ENCODE measurements around the gene GPC5. TPM values are rescaled to one million over a fixed set of nuclear protein-coding genes. Genes with fewer than 3 reads are reported as not detected.

The GPC5 gene
- total and polyA plus RNA-seq, 2 of the 8 experiments (the other 6 are each of a cell fraction or from before 2014, with no cell fraction given) = 0.20 to 0.39 TPM

- H3K23me2 ChIP-seq (ENCODE audit: low read depth, low read length) = no peaks in the 10 kb centered on the region
- no peak overlapping the region for H2BK20ac ChIP-seq (ENCODE audit: low read length)
- H3K56ac ChIP-seq (replicated peaks; ENCODE audit: insufficient read length, low read depth, low read length) = no peak overlapping the region
- H2BK120ac ChIP-seq (replicated peaks; ENCODE audit: low read depth, low read length) = no peak overlapping the region
- H3K18ac ChIP-seq (ENCODE audit: extremely low read depth, low read length) = no peak overlapping the region
- DNase-seq (ENCODE audit: low read depth in 1 of 2, low spot score in 2 of 2) (no peak), FAIRE-seq (no peak)
- H3K4me3 ChIP-seq (ENCODE audit: extremely low read depth in 1 of 4, insufficient read depth in 2 of 4, low read depth in 3 of 4, low read length in 4 of 4) = no peak overlapping the region
- no peaks in the 10 kb centered on the region for H3K36me3 ChIP-seq (ENCODE audit: control insufficient read depth in 2 of 4, insufficient read depth in 4 of 4, low read length in 3 of 4)
- no peak overlapping the region for H4K8ac ChIP-seq (ENCODE audit: extremely low read depth, insufficient read depth, low read length)
- H3K4me2 ChIP-seq (ENCODE audit: insufficient read depth in 1 of 2, low read depth in 2 of 2, low read length in 2 of 2) = no peak overlapping the region
- H3K4ac ChIP-seq (replicated peaks; ENCODE audit: insufficient read length, low read depth, low read length) = no peak overlapping the region
- CTCF ChIA-PET (ENCODE audit: partially characterized antibody) = interaction anchor here (0.6 kb wide), 1 partner anchor 57 kb away, joined by 3 read pairs; no protein-coding TSS in a partner anchor
- no peaks in the 10 kb centered on the region for H3K79me1 ChIP-seq (ENCODE audit: low read depth, low read length)
- POLR2A ChIA-PET (ENCODE audit: partially characterized antibody) = no interaction called here
- no peak overlapping the region for H4K5ac ChIP-seq (ENCODE audit: insufficient read length, low read depth, low read length)
- no peaks in the 10 kb centered on the region for H4K20me1 ChIP-seq (replicated peaks in 1 of 2; ENCODE audit: control insufficient read depth in 1 of 2, insufficient read depth in 2 of 2, low read length in 2 of 2)
- H3K79me2 ChIP-seq (ENCODE audit: control insufficient read depth in 1 of 2, insufficient read depth in 2 of 2, low read length in 2 of 2) = no peaks in the 10 kb centered on the region
- no peaks in the 10 kb centered on the region for H3K9me3 ChIP-seq (ENCODE audit: insufficient read depth in 2 of 2, low read depth in 1 of 2, low read length in 1 of 2)
- TF ChIP-seq CEBPB (IDR thresholded peaks at IDR 0.05; ENCODE audit: low read depth, low read length) (0 out of 2 replicates have a peak, but pooled peaks have one; percentile 7), SP1 (IDR thresholded peaks at IDR 0.05; ENCODE audit: low read depth, low read length) (no peak), TCF12 (IDR thresholded peaks at IDR 0.05; ENCODE audit: low read depth, low read length) (no peak), CHD2 (IDR thresholded peaks at IDR 0.05; ENCODE audit: low read length) (no peak), YY1 (IDR thresholded peaks at IDR 0.05; ENCODE audit: low read depth, low read length) (no peak), CBX5 (IDR thresholded peaks at IDR 0.05; ENCODE audit: low read depth, low read length) (no peak), POLR2A (IDR thresholded peaks at IDR 0.05; ENCODE audit: control extremely low read depth in 1 of 2, low read depth in 2 of 2, low read length in 2 of 2) (no peak), GTF2F1 (IDR thresholded peaks at IDR 0.05; ENCODE audit: borderline replicate concordance, low read depth, low read length) (no peak), KDM1A (IDR thresholded peaks at IDR 0.05; ENCODE audit: borderline replicate concordance, low read length) (no peak)
- H2BK5ac ChIP-seq (ENCODE audit: low read depth, low read length) = no peak overlapping the region
- H3K14ac ChIP-seq (ENCODE audit: insufficient read length) = no peak overlapping the region
- WGBS, 2 experiments (ENCODE audit: extremely low coverage in 1 of 2, insufficient coverage in 1 of 2, insufficient read length in 1 of 2, insufficient replicate concordance in 2 of 2, low coverage in 1 of 2, low lambda C conversion rate in 2 of 2, missing lambda C conversion rate in 1 of 2) = 97% methylated on average over 2 of the region's 2 CpGs; no CpG with 5 or more reads in 1 of the 2 experiments
- no peak overlapping the region for H4K91ac ChIP-seq (replicated peaks; ENCODE audit: insufficient read length, low read length)
- H2BK12ac ChIP-seq (ENCODE audit: low read depth, low read length) = no peak overlapping the region
- H2BK15ac ChIP-seq (ENCODE audit: low read length) = no peak overlapping the region
- H3K23ac ChIP-seq (ENCODE audit: insufficient read length) = no peak overlapping the region
- H3K27me3 ChIP-seq (replicated peaks in 1 of 4; ENCODE audit: control insufficient read depth in 3 of 4, extremely low read depth in 1 of 4, insufficient read depth in 3 of 4, low read length in 3 of 4) = no peaks in the 10 kb centered on the region
- H2AFZ ChIP-seq (ENCODE audit: low read length) = no peak overlapping the region
- no peak overlapping the region for H2AK5ac ChIP-seq (ENCODE audit: low read depth, low read length)
- no peak overlapping the region for H3K27ac ChIP-seq (ENCODE audit: low read depth, low read length)
- no peaks in the 10 kb centered on the region for H3K4me1 ChIP-seq (replicated peaks in 1 of 4; ENCODE audit: control insufficient read depth in 3 of 4, insufficient read depth in 4 of 4, low read length in 3 of 4)
- H3K9ac ChIP-seq (replicated peaks in 1 of 4; ENCODE audit: extremely low read depth in 1 of 4, low read depth in 3 of 4, low read length in 3 of 4) = no peak overlapping the region
These were observed 491.2 kb downstream of the GPC5 start for GRCh38 chr13:91889641-91890040.

Data from H1 (cell line).